Lower leg skin (tissue), 4 donors: Measurements from ENCODE around the gene POFUT1. TPM values are rescaled to one million over a fixed set of nuclear protein-coding genes. Genes with fewer than 3 reads are reported as not detected.
"Not testable (repeated sequence)": the region's sequence is repeated elsewhere in the genome, so short reads cannot be mapped to it uniquely, and the experiment has no call there.

Source experiments
- DNase-seq, 2 donors: peaks; one replicate each; pipeline ENCODE4 v3.0.0-alpha.2; 2019; ENCODE audit warnings: low spot score in 2 of 2
- H3K4me3 ChIP-seq: fragments of 200-600 bp; sonication (generic); 2 replicates; pipeline ENCODE4 v1.5.1; 2017; ENCODE audit warnings: mild to moderate bottlenecking, low read depth; ENCODE audit not compliant: poor library complexity, severe bottlenecking
- POLR2A ChIP-seq, 2 donors: fragments of 450-650 bp; IDR thresholded peaks; one replicate each; pipeline ENCODE4 v1.6.1; 2016 to 2017; ENCODE audit warnings: antibody characterized with exemption in 2 of 2, mild to moderate bottlenecking in 1 of 2, moderate library complexity in 1 of 2
- WGBS, 2 donors: methylation state at CpG; one replicate each; pipeline ENCODE4 v1.1.5; 2018; 5-methylcytosine and 5-hydroxymethylcytosine counted together
- intact Hi-C: fragments of 100-400 bp; cut with DNase I; formaldehyde crosslinking; loops from one replicate; pipeline ENCODE4 v1.15.0; 2023; ENCODE audit warnings: low total_unique reads
- total RNA-seq, 4 donors: library from RNA; depleted of rRNA; stranded (reverse); fragments of >200 nt; gene quantifications; one replicate each; pipeline ENCODE4 v1.1.0, GENCODE V29; 2016
- TF ChIP-seq, protein P1 (sequence below), 3 donors: fragments of 450-650 bp; IDR thresholded peaks; one replicate each; pipeline ENCODE4 v1.5.1; 2016; ENCODE audit warnings: antibody characterized with exemption in 3 of 3, mild to moderate bottlenecking in 3 of 3, moderate library complexity in 2 of 3

POFUT1 gene
- total RNA-seq, 4 donors from 2014 or later, result 15.6 to 29.7 (median 21.6) TPM

DNA sequence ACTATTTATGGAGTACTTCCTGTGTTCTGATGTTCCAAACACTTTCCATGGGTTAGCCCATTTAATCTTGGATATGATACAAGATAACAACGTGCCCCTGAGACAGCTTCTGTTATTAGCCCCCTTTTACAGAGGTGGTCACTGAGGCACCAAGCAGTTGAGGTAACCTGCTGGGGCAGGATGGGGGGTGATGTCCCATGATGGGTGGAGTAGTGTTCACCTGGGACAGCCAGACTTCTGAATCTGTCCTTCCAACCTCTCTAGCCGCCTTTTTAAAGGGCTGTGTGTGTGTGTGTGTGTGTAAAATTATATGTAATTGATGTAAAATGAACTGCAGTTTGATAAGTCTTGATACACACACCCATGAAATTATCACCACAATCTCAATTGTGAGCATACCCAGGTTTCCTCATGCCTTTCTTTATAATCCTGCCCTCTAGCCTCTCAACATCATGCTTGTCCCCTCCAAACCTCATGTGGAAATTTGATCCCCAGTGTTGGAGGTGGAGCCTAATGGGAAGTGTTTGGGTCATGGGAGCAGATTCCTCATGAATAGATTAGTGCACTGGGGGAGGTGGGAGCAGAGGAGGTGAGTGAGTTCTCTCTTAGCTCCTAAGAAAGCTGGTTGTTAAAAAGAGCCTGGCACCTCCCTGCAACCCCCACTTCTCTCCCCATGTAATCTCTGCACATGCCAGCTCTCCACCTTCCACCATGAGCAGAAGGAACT is 39.3 kb upstream of the POFUT1 start:
- no peak overlapping the region for H3K4me3 ChIP-seq
- 65 to 67% methylated on average over 2 of the region's 2 CpGs for WGBS, 2 donors
- TF ChIP-seq, protein P1, sequence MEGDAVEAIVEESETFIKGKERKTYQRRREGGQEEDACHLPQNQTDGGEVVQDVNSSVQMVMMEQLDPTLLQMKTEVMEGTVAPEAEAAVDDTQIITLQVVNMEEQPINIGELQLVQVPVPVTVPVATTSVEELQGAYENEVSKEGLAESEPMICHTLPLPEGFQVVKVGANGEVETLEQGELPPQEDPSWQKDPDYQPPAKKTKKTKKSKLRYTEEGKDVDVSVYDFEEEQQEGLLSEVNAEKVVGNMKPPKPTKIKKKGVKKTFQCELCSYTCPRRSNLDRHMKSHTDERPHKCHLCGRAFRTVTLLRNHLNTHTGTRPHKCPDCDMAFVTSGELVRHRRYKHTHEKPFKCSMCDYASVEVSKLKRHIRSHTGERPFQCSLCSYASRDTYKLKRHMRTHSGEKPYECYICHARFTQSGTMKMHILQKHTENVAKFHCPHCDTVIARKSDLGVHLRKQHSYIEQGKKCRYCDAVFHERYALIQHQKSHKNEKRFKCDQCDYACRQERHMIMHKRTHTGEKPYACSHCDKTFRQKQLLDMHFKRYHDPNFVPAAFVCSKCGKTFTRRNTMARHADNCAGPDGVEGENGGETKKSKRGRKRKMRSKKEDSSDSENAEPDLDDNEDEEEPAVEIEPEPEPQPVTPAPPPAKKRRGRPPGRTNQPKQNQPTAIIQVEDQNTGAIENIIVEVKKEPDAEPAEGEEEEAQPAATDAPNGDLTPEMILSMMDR (IDR thresholded peaks at IDR 0.05), result no peak
- no peak for TF ChIP-seq POLR2A (IDR thresholded peaks at IDR 0.05)
- no peak for DNase-seq
- intact Hi-C loops, result no loop called here

DNA sequence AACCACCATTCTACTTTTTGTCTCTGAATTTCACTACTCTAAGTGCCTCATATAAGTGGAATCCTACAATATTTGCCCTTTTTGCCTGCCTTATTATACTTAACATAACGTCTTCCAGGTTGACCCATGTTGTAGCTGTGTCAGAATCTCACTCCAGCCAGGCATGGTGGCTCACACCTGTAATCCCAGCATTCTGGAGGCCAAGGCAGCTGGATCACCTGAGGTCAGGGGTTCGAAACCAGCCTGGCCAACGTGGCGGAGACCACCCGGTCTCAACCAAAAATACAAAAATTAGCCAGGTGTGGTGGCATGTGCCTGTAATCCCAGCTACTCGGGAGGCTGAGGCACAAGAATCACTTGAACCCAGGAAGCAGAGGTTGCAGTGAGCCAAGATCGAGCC is 30.0 kb upstream of the POFUT1 start:
- DNase-seq, intact Hi-C loops: not testable (repeated sequence)
- WGBS, 2 donors, result 91 to 96% methylated on average over 7 of the region's 7 CpGs

DNA sequence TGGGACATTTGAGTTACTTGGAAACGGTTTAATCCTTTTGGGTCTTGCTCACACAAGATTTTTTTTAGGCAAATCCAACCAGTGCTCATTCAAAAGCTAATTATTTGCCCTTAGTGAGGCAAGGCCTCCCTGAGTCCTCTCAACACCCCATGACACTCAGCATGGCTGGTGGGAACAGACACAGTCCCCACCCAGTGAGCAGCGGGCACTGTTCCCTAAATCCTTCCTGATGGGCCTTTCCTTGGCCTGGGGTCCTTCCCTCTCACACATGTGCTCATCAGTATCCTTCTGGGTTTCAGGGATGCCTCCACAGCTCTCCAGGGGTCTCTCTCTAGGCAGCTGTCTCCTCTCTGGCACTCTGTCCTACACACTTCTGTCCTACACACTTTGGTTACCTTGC is 28.2 kb upstream of the POFUT1 start:
- no peak for TF ChIP-seq POLR2A (IDR thresholded peaks at IDR 0.05)
- TF ChIP-seq, protein P1 (IDR thresholded peaks at IDR 0.05), result no peak
- no peak overlapping the region for H3K4me3 ChIP-seq
- WGBS, 2 donors, result 79 to 83% methylated on average over 2 of the region's 2 CpGs
- intact Hi-C loops, result no loop called here
- no peak for DNase-seq

More for the DNA sequence above, 30.0 kb upstream of the POFUT1 start:
- not testable (repeated sequence) for H3K4me3 ChIP-seq

DNA sequence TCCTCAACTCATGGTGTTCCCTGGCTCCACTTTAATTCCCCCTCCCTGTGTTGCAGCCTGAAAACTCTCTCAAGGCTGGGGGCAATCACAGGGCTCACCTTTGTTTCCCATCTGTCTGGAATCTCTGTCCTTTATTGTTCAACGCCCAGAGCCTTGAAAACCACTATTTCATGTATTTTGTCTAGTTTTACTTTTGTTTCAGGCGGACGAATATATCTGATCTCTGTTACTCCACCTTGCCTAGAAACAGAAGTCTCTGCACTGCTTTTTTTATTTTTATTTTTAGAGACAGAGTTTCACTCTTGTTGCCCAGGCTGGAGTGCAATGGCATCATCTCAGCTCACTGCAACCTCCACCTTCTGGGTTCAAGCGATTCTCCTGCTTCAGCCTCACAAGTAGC is 27.7 kb upstream of the POFUT1 start:
- no peak overlapping the region for H3K4me3 ChIP-seq
- intact Hi-C loops, result no loop called here
- TF ChIP-seq, protein P1 (IDR thresholded peaks at IDR 0.05), result no peak
- TF ChIP-seq POLR2A (IDR thresholded peaks at IDR 0.05), result no peak
- DNase-seq, result no peak
- whole genome bisulfite sequencing, 2 donors, result 92 to 93% methylated on average over 4 of the region's 4 CpGs

DNA sequence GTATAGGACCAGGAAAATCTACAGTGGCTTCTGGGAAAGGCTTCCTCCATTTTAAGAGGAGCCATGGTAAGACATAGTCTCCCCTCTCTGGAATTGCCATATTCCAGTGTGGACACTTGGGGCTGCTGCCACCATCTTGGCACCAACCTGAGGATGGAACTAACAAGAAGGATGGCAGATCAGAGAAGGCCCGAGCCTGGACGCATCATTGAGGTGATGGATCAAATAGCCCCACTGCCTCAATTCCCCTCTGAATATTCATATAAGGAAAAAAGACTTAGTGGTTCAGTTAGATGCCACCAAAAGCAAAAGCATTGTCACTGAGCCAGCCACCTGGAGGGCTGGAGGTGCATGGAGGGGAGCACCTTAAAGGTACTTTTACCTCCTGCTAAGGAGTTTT is 26.1 kb upstream of the POFUT1 start:
- H3K4me3 ChIP-seq, result no peak overlapping the region

DNA sequence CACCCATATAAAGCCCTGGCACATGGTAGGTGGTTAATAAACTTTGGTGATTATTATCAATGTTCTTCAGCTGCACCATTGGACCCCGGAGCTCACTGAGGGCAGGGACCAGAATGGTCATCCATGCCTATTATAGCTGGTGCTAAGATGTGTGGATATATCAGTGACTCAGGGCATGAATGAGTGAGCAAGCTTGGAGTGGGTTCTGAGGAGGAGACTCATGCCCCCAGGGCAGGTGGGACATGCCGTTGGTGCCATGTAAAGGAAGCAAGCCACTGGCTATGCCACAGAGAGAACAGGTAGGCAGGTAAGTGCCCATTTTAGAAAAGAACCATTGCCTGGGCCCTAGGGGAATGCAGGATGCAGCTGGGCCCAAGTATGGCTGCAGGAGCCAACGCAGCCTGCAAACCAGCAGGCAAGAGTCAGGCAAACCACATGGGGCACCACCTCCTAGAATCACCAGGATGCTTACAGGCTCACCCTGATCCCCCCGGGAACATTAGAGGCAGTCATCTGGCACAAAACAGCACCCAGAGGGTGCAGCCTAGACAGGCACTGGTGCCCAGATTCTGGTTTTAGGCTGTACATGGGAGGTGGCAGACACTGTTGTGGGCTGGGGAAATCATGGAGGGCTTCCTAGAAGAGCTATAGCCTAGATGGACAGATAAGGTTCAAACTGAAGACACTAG is 23.6 kb upstream of the POFUT1 start:
- intact Hi-C loops, result no loop called here
- DNase-seq, result no peak
- WGBS, 2 donors, result 78 to 84% methylated on average over 4 of the region's 4 CpGs
- no peak for TF ChIP-seq POLR2A (IDR thresholded peaks at IDR 0.05)
- no peak overlapping the region for H3K4me3 ChIP-seq

More for the DNA sequence above, 26.1 kb upstream of the POFUT1 start:
- no peak for TF ChIP-seq POLR2A (IDR thresholded peaks at IDR 0.05)
- TF ChIP-seq, protein P1 (IDR thresholded peaks at IDR 0.05), result no peak
- WGBS, 2 donors, result 97 to 100% methylated on average over 2 of the region's 2 CpGs
- no peak for DNase-seq
- intact Hi-C loops, result no loop called here
